Activated CD4-positive, alpha-beta T cell treated with anti-CD3 and anti-CD28 coated beads, Interleukin-2, amount 50 U/mL, for 16 hours (primary cell): ENCODE measurements around the gene TMEM252.

ENCODE experiments used
- DNase-seq: peaks from one replicate; pipeline ENCODE4 v3.0.0-alpha.2; 2020

The TMEM252 gene

DNA sequence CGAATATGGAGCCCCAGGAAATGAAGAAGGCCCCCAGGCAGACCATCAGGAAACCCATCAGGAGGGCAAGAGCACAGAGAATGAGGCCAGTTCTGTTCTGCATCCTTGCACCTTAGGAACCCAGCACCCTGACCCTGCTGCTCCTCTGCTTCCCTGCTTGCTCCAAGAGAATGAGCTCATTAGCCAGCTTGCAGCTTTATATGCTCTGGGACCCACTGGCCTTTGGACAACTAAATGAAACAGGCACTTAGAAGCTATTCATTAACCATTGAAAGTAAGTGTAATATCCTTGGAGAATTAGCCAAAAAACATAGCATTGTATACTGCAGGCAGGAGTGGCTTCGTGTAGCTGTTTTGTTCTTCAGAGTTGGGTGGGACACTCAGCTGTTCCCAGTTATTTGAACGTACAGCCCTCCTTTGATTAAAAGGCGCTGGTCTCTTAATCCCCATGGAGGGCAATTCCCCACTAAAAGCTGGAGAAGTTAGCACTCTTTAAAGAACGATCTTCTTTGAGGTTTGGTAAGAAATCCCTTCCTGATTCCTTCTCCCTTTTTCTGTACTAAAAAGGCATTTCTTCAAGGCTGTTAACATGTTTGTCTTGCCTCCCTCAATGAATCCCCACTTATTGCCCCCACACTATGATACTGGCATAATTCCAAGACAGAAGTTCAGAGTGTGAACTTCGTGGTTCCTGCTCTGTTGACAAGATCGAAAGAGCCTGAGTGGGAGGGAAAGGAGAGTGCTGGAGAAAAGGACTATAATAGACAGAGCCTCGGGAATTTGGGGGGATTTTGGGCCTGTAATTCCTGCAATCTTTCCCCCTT, at the start of gene TMEM252:
TSS of gene TMEM252 (minus strand) at position 172 of the 824 bp plus-strand sequence. CDS start at position 103, 69 bp downstream.
- no peak for DNase-seq

DNA sequence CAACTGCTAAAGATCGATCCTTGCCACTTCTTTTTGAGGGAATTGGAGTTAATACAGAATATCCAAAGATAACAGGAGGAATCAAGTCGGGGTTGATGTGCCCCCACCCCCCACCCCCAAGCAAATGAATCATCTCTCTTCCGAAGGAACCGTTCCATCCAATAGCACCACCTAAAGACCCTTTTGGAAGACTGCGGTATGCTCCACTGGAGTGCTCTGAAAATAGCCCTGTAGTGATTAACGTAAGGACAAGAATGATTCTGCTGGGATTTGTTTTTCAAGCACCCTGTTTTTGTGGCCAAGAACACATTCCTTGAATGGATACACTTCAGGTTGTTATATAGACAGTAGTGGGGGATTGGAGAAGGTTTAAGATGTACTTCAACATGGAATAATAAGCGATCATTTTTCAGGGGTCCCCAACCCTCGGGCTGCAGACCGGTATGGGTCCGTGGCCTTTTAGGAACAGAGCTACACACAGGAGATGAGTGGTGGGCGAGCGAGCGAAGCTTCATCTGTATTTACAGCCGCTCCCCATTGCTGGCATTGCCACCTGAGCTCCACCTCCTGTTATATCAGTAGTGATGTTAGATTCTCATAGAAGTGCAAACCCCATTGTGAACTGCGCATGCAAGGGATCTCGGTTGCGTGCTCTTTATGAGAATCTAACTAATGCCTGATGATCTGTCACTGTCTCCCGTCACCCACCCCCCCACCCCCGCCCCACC, 44.5 kb upstream of the TMEM252 start:
- no peak for DNase-seq

DNA sequence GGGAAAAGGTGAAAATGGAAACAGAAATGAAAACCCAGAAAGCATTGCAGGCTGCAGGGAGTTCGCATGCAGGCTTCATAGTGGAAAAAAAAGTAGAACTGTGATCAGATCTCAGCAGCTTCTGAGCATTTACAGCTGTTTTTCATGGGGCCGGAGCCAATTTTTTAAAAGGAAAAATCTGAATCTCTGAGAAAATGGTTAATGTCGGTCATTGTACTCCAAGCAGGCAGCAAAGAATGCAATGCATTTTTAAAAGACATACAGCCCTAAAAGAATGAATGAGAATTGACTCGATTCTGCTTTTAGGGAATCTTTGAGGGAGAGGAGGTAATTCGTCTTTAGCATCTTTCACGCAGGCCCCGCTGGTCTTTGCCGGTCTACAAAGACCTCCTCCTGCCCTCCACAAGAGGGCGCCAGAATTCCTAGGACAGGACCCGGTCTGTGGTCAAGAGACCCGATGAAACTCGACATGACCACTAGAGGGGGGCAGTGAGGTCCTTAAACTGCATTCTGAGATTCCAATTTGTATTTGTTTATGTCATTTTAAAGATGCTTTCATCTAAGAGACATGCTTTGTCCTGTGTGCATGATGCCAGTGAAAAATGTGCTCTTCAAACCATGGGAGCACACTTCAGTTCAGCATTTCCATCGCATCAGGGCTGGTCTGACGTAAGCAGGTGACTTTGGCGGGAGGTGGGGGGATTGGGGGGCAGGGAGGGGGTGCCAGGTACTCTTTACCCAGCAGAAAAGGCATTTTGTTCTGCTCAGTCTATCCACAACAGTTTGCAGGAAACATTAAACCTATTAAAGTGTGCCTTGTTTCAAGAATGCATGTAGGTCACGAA, 43.7 kb upstream of the TMEM252 start:
- peak; percentile 90 for DNase-seq

GRCh38 chr9:68581696-68582095, 41.0 kb upstream of the TMEM252 start:
- no peak for DNase-seq

GRCh38 chr9:68577774-68578591, 37.3 kb upstream of the TMEM252 start:
- no peak for DNase-seq

GRCh38 chr9:68575817-68576216, 35.1 kb upstream of the TMEM252 start:
- no peak for DNase-seq

GRCh38 chr9:68574150-68574549, 33.5 kb upstream of the TMEM252 start:
- no peak for DNase-seq

- DNase-seq, result no peak
These were observed 26.9 kb upstream of the TMEM252 start for GRCh38 chr9:68567565-68567964.

GRCh38 chr9:68562461-68562860, 21.8 kb upstream of the TMEM252 start:
- DNase-seq, result no peak

- peak; percentile 62 for DNase-seq
These were observed 19.6 kb upstream of the TMEM252 start for GRCh38 chr9:68560071-68560844.

GRCh38 chr9:68558545-68558944, 17.9 kb upstream of the TMEM252 start:
- DNase-seq, result no peak

GRCh38 chr9:68555437-68556150, 14.9 kb upstream of the TMEM252 start:
- no peak for DNase-seq

GRCh38 chr9:68552700-68553476, 12.2 kb upstream of the TMEM252 start:
- DNase-seq, result no peak

- no peak for DNase-seq
These were observed 10.5 kb upstream of the TMEM252 start for GRCh38 chr9:68551191-68551590.

DNA sequence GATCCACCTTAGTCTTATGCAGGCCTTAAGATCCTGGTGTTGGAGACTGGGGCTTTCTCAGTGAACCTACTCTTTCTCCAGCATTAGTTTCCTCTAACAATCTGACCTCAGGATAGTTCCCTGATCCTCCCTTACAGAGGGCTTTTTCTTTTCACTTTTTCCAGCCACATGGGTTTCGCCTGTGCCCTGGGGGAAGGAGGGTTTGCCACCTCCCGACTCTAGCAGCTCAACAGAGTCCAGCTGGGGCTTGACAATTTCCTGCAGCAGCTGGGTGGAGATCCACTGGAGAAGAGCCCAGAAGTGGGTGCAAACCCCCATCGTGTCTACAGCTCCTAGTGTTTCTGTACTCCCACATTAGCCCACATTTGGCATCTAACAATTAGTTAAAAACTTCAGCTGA, 7.6 kb upstream of the TMEM252 start:
- DNase-seq, result no peak

DNA sequence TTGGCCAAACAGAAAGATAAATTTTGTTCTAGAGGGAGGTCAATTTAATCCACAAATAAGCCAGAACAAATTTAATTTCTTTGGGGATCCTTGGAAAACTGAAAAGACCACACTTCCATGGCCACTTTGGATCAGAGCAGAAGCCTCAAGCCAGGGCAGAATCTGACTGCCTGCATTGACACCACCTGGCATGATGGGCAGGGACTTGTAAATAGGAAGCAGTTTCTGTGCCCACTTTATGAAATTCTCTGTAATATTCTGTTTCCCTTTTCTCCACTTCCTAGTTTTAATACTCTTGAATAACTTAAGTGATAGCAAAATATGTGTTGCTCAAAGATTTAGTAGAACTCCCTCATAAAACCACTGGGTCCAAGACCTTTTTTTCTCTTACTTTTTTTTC, 6.7 kb upstream of the TMEM252 start:
- no peak for DNase-seq

DNA sequence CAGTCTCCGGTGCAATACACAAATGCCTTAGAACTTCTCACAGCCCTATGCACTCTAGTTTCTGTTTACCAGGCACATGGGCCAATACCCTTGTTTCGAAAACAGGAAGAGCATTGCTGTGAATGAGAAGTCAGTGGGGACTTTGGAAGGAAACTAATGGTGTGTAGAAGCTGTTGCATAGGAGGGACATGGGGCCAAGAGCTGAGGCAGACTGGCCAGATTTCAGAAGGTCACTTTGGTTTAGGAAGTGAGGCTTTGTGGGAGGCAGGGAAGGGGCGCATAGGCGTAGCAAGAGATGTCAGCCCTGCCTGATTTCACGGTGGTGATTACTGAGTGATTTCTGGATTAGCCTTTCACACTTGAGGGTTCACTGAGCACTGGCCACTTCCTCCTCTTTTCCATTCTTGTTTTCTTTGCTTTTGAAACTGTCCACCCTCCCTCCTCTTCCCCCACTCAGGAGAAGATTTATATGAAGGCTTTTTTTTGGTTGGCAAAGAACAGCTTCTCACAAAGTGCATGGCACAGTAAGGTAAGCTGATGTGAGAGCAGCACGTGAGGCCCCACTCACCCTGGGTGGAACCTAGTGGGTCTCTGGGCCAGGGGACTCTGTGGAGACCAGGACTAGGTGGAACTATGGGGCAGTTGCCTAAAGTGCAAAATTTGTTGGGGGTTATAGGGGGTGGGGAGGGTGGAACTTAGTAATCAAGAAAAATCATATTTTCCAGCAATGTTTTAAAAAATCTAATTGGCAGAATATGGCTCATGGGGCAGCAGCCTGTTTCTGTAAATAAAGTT, 6.1 kb upstream of the TMEM252 start:
- peak; percentile 7 for DNase-seq

GRCh38 chr9:68545033-68545705, 4.5 kb upstream of the TMEM252 start:
- DNase-seq, result no peak

DNA sequence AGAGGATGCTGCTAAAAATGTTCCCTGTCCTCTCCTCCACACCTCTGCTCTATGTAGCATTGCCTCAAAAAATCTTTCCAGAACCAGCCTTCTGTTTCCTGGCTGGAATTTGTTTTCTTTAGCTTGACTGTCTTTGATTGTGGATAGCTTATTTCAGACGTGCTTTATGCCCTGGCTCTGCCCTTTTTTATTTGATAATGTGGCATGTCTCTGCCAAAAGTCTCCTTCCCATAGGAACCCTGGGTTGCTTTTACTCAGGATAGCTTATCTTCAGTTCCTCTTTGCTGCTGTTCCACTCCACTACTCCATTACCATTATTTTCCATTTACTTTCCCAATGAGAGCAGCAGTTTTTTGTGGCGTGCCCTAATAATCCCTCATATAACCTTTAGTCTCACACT, 885 bp upstream of the TMEM252 start:
- no peak for DNase-seq
